SK-N-SH treated with all-trans-retinoic acid at 6 μM for 48 hours (cell line): ENCODE measurements around the gene DHX30.

ENCODE experiments used
- RARB ChIP-seq: fragments of 250-450 bp; sonication (Bioruptor Pico); IDR thresholded peaks from 2 replicates; pipeline ENCODE4 v1.8.0; 2021; ENCODE audit warnings: mild to moderate bottlenecking, moderate library complexity
- TCF4 ChIP-seq: fragments of 250-450 bp; sonication (Bioruptor Pico); IDR thresholded peaks from 2 replicates; pipeline ENCODE4 v1.8.0; 2021; ENCODE audit warnings: mild to moderate bottlenecking, moderate library complexity, borderline replicate concordance
- TF ChIP-seq, protein P1 (sequence below): fragments of 250-450 bp; sonication (Bioruptor Pico); IDR thresholded peaks from 2 replicates; pipeline ENCODE4 v1.8.0; 2020; ENCODE audit warnings: mild to moderate bottlenecking, moderate library complexity, borderline replicate concordance
- TF ChIP-seq, protein P2 (sequence below): fragments of 250-450 bp; sonication (Bioruptor Pico); IDR thresholded peaks from 2 replicates; pipeline ENCODE4 v1.5.1; 2021; ENCODE audit warnings: mild to moderate bottlenecking, moderate library complexity

DNA sequence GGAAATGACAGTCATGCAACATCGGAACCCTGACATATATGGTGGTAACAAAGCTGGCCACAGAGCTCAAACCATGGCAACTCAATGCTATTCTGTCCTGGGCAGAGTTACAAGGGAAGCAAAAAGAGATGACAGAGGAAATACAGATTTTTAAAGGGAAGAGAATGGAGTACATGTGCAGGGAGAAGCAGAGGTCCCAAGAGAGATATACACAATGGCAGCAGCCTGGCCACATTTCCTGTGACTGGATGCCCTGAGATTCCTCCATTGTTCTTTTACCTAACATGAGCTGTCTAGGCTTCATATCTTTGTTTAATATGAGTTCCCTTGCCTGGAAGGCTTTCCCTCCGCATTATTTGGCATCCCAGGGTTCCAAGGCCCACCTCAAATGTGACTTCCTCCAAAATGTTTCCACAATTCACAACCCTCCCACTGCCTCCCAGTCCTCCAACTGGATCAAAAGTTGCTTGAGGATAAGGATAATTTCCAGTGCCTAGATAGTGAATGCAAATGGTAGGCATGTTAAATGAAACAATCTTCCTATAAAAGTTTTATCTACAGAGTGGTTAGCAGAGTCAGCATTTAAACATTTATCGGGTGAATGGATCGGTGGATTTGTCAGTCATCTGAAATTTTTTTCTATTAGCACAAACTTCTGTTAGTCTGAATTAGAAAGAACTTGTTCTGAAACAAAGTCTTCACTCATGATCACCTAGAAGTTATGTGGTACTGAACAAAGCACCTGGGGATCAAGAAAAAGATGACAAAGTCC lies 86.2 kb downstream of the DHX30 start:
- no peak for TF ChIP-seq TCF4 (CRISPR knock-in tag)
- TF ChIP-seq, protein P1, sequence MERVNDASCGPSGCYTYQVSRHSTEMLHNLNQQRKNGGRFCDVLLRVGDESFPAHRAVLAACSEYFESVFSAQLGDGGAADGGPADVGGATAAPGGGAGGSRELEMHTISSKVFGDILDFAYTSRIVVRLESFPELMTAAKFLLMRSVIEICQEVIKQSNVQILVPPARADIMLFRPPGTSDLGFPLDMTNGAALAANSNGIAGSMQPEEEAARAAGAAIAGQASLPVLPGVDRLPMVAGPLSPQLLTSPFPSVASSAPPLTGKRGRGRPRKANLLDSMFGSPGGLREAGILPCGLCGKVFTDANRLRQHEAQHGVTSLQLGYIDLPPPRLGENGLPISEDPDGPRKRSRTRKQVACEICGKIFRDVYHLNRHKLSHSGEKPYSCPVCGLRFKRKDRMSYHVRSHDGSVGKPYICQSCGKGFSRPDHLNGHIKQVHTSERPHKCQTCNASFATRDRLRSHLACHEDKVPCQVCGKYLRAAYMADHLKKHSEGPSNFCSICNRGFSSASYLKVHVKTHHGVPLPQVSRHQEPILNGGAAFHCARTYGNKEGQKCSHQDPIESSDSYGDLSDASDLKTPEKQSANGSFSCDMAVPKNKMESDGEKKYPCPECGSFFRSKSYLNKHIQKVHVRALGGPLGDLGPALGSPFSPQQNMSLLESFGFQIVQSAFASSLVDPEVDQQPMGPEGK (CRISPR knock-in tag): no peak
- TF ChIP-seq, protein P2, sequence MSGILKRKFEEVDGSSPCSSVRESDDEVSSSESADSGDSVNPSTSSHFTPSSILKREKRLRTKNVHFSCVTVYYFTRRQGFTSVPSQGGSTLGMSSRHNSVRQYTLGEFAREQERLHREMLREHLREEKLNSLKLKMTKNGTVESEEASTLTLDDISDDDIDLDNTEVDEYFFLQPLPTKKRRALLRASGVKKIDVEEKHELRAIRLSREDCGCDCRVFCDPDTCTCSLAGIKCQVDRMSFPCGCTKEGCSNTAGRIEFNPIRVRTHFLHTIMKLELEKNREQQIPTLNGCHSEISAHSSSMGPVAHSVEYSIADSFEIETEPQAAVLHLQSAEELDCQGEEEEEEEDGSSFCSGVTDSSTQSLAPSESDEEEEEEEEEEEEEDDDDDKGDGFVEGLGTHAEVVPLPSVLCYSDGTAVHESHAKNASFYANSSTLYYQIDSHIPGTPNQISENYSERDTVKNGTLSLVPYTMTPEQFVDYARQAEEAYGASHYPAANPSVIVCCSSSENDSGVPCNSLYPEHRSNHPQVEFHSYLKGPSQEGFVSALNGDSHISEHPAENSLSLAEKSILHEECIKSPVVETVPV (CRISPR knock-in tag): no peak
- no peak for TF ChIP-seq RARB
